H1 (cell line): ENCODE data around the gene CCDC174. TPM values are rescaled to one million over a fixed set of nuclear protein-coding genes. Genes with fewer than 3 reads are reported as not detected.

Experiments
- CTCF ChIA-PET: fragments of 300-600 bp; sonication (Branson Sonifier 250); formaldehyde crosslinking; loops from one replicate; lab custom pipeline; 2021; ENCODE audit not compliant: partially characterized antibody; lab: Charles Lee
- POLR2A ChIA-PET: fragments of 300-600 bp; sonication (Branson Sonifier 250); formaldehyde crosslinking; loops from one replicate; lab custom pipeline; 2021; ENCODE audit warnings: inconsistent platforms; ENCODE audit not compliant: partially characterized antibody; lab: Charles Lee
- DNase-seq, 2 experiments: peaks; one replicate each; pipeline versions ENCODE4 v3.0.0 to v3.0.0-alpha.2; 2010 to 2022; ENCODE audit warnings: low spot score in 2 of 2, low read depth in 1 of 2, mixed read lengths in 1 of 2
- FAIRE-seq: peaks from 2 replicates; lab custom pipeline; 2011; peaks lifted over from hg19 to GRCh38; lab: Jason Lieb, UNC
- H2AFZ ChIP-seq: 2 replicates; pipeline ENCODE4 v1.8.1; 2012; ENCODE audit warnings: low read length, inconsistent platforms
- H2AK5ac ChIP-seq: 2 replicates; pipeline ENCODE4 v1.6.1; 2013; ENCODE audit warnings: low read depth, low read length
- H2BK120ac ChIP-seq: replicated peaks from 2 replicates; pipeline ENCODE3; 2013; ENCODE audit warnings: low read depth, low read length, inconsistent platforms
- H2BK12ac ChIP-seq: 2 replicates; pipeline ENCODE4 v1.6.1; 2013; ENCODE audit warnings: low read depth, low read length
- H2BK15ac ChIP-seq: 2 replicates; pipeline ENCODE4 v1.6.1; 2013; ENCODE audit warnings: low read length
- H2BK20ac ChIP-seq: 2 replicates; pipeline ENCODE4 v1.6.1; 2013; ENCODE audit warnings: low read length
- H2BK5ac ChIP-seq: 2 replicates; pipeline ENCODE4 v1.6.1; 2013; ENCODE audit warnings: low read depth, low read length
- H3K14ac ChIP-seq: 2 replicates; pipeline ENCODE4 v1.6.1; 2013; ENCODE audit warnings: inconsistent platforms; ENCODE audit not compliant: insufficient read length
- H3K18ac ChIP-seq: 2 replicates; pipeline ENCODE4 v1.6.1; 2013; ENCODE audit warnings: low read length; ENCODE audit errors: extremely low read depth
- H3K23ac ChIP-seq: 2 replicates; pipeline ENCODE4 v1.6.1; 2013; ENCODE audit warnings: inconsistent platforms; ENCODE audit not compliant: insufficient read length
- H3K23me2 ChIP-seq: 2 replicates; pipeline ENCODE4 v1.6.1; 2013; ENCODE audit warnings: low read depth, low read length
- H3K27ac ChIP-seq: 2 replicates; pipeline ENCODE4 v1.6.1; 2011; ENCODE audit warnings: low read depth, low read length, inconsistent platforms
- H3K27me3 ChIP-seq, 4 experiments: replicated peaks in 1 of 4; 1 replicate in 1 of 4; 2 replicates in 3 of 4; pipeline versions ENCODE4 v1.6.1 to v1.8.1; 2011 to 2013; ENCODE audit warnings: low read length in 3 of 4, mild to moderate bottlenecking in 3 of 4, inconsistent platforms in 2 of 4, mixed read lengths in 2 of 4, moderate library complexity in 1 of 4; ENCODE audit not compliant: control insufficient read depth in 3 of 4, insufficient read depth in 3 of 4; ENCODE audit errors: extremely low read depth in 1 of 4
- H3K36me3 ChIP-seq, 4 experiments: 2 replicates each; pipeline versions ENCODE4 v1.6.1 to v1.8.1; 2011 to 2013; ENCODE audit warnings: mild to moderate bottlenecking in 4 of 4, low read length in 3 of 4, moderate library complexity in 2 of 4, control low read depth in 1 of 4, inconsistent platforms in 1 of 4; ENCODE audit not compliant: insufficient read depth in 4 of 4, control insufficient read depth in 2 of 4
- H3K4ac ChIP-seq: replicated peaks from 2 replicates; pipeline ENCODE3; 2013; ENCODE audit warnings: low read length, low read depth, mixed read lengths, inconsistent platforms; ENCODE audit not compliant: insufficient read length
- H3K4me1 ChIP-seq, 4 experiments: replicated peaks in 1 of 4; 1 replicate in 1 of 4; 2 replicates in 3 of 4; pipeline versions ENCODE4 v1.6.1 to v1.8.1; 2011 to 2013; ENCODE audit warnings: low read length in 3 of 4, inconsistent platforms in 2 of 4, mixed read lengths in 1 of 4; ENCODE audit not compliant: insufficient read depth in 4 of 4, control insufficient read depth in 3 of 4
- H3K4me2 ChIP-seq, 2 experiments: 2 replicates each; pipeline versions ENCODE4 v1.6.1 to v1.8.1; 2011 to 2013; ENCODE audit warnings: low read depth in 2 of 2, low read length in 2 of 2, control low read depth in 1 of 2, inconsistent platforms in 1 of 2, mild to moderate bottlenecking in 1 of 2; ENCODE audit not compliant: insufficient read depth in 1 of 2
- H3K4me3 ChIP-seq, 4 experiments: fragments of 200-600, 300-600 bp in 1 of 4; sonication (generic), shearing (Covaris generic), sonication (Bioruptor Twin) in 1 of 4; 2 replicates each; pipeline versions ENCODE4 v1.5.1 to v1.8.1; 2011 to 2016; ENCODE audit warnings: low read length in 4 of 4, low read depth in 3 of 4, control low read depth in 2 of 4, inconsistent platforms in 2 of 4, mild to moderate bottlenecking in 2 of 4, mixed read lengths in 1 of 4, moderate library complexity in 1 of 4; ENCODE audit not compliant: insufficient read depth in 2 of 4; ENCODE audit errors: extremely low read depth in 1 of 4
- H3K56ac ChIP-seq: replicated peaks from 2 replicates; pipeline ENCODE3; 2013; ENCODE audit warnings: low read depth, mild to moderate bottlenecking, mixed read lengths, low read length, inconsistent platforms; ENCODE audit not compliant: insufficient read length
- H3K79me1 ChIP-seq: 2 replicates; pipeline ENCODE4 v1.6.1; 2013; ENCODE audit warnings: low read depth, low read length, control low read depth
- H3K79me2 ChIP-seq, 2 experiments: 2 replicates each; pipeline versions ENCODE4 v1.6.1 to v1.8.1; 2012 to 2013; ENCODE audit warnings: low read length in 2 of 2, mild to moderate bottlenecking in 2 of 2, inconsistent platforms in 1 of 2; ENCODE audit not compliant: insufficient read depth in 2 of 2, control insufficient read depth in 1 of 2
- H3K9ac ChIP-seq, 4 experiments: replicated peaks in 1 of 4; 1 replicate in 1 of 4; 2 replicates in 3 of 4; pipeline versions ENCODE4 v1.6.1 to v1.8.1; 2011 to 2013; ENCODE audit warnings: low read depth in 3 of 4, low read length in 3 of 4, control low read depth in 2 of 4, mild to moderate bottlenecking in 2 of 4, moderate library complexity in 2 of 4, inconsistent platforms in 1 of 4; ENCODE audit errors: extremely low read depth in 1 of 4
- H3K9me3 ChIP-seq, 2 experiments: 2 replicates each; pipeline versions ENCODE4 v1.6.1 to v1.8.1; 2012 to 2013; ENCODE audit warnings: mild to moderate bottlenecking in 2 of 2, moderate library complexity in 2 of 2, control low read depth in 1 of 2, inconsistent platforms in 1 of 2, low read depth in 1 of 2, low read length in 1 of 2, mixed read lengths in 1 of 2; ENCODE audit not compliant: insufficient read depth in 2 of 2
- H4K20me1 ChIP-seq, 2 experiments: replicated peaks in 1 of 2; 2 replicates each; pipeline versions ENCODE3 to v1.8.1; 2011 to 2013; ENCODE audit warnings: inconsistent platforms in 2 of 2, low read length in 2 of 2, mild to moderate bottlenecking in 1 of 2; ENCODE audit not compliant: insufficient read depth in 2 of 2, control insufficient read depth in 1 of 2
- H4K5ac ChIP-seq: 2 replicates; pipeline ENCODE4 v1.6.1; 2013; ENCODE audit warnings: low read length, low read depth, mixed read lengths, inconsistent platforms; ENCODE audit not compliant: insufficient read length
- H4K8ac ChIP-seq: 2 replicates; pipeline ENCODE4 v1.8.0; 2013; ENCODE audit warnings: mild to moderate bottlenecking, moderate library complexity, low read length, inconsistent platforms; ENCODE audit not compliant: insufficient read depth; ENCODE audit errors: extremely low read depth
- H4K91ac ChIP-seq: replicated peaks from 2 replicates; pipeline ENCODE3; 2013; ENCODE audit warnings: low read length, mixed read lengths, inconsistent platforms; ENCODE audit not compliant: insufficient read length
- BCL11A ChIP-seq, 2 experiments: IDR thresholded peaks; one replicate each; pipeline ENCODE4 v1.6.1; 2011; ENCODE audit warnings: low read depth in 2 of 2, low read length in 2 of 2, mild to moderate bottlenecking in 2 of 2
- CBX5 ChIP-seq: fragments of 300-800, 300-1000 bp; sonication (generic); IDR thresholded peaks from 2 replicates; pipeline ENCODE4 v1.7.1; 2016; ENCODE audit warnings: antibody characterized with exemption, low read length, low read depth
- GTF2F1 ChIP-seq: IDR thresholded peaks from 2 replicates; pipeline ENCODE4 v1.6.1; 2012; ENCODE audit warnings: low read depth, low read length, improper control_type of control experiment, borderline replicate concordance
- HDAC6 ChIP-seq: IDR thresholded peaks from one replicate; pipeline ENCODE4 v1.7.1; 2012; ENCODE audit warnings: low read depth, mild to moderate bottlenecking, inconsistent platforms, low read length, moderate library complexity
- NANOG ChIP-seq: IDR thresholded peaks from 2 replicates; pipeline ENCODE4 v1.6.1; 2011; ENCODE audit warnings: low read length, low read depth, mild to moderate bottlenecking, inconsistent platforms; ENCODE audit not compliant: insufficient read depth, poor library complexity, severe bottlenecking
- POU5F1 ChIP-seq: IDR thresholded peaks from 2 replicates; pipeline ENCODE4 v1.6.1; 2011; ENCODE audit warnings: low read depth, mild to moderate bottlenecking, low read length, moderate library complexity
- RFX5 ChIP-seq: IDR thresholded peaks from 2 replicates; pipeline ENCODE4 v1.6.1; 2011; ENCODE audit warnings: low read depth, low read length, improper control_type of control experiment, borderline replicate concordance
- SRF ChIP-seq: IDR thresholded peaks from 2 replicates; pipeline ENCODE4 v1.6.1; 2011; ENCODE audit warnings: mild to moderate bottlenecking, low read depth, low read length, moderate library complexity
- YY1 ChIP-seq: IDR thresholded peaks from 2 replicates; pipeline ENCODE4 v1.6.1; 2011; ENCODE audit warnings: low read depth, mild to moderate bottlenecking, low read length
- ZNF274 ChIP-seq: IDR thresholded peaks from 2 replicates; pipeline ENCODE4 v1.7.0; 2012; ENCODE audit warnings: low read length, borderline replicate concordance; ENCODE audit errors: extremely low read depth
- WGBS, 2 experiments: shearing (Covaris generic) in 1 of 2; methylation state at CpG; one replicate each; pipeline versions ENCODE4 v1.1.6 to v1.1.7; 2013 to 2015; ENCODE audit warnings: low lambda C conversion rate in 2 of 2, mixed read lengths in 2 of 2, inconsistent platforms in 1 of 2, low coverage in 1 of 2, missing lambda C conversion rate in 1 of 2; ENCODE audit not compliant: insufficient replicate concordance in 2 of 2, insufficient coverage in 1 of 2, insufficient read length in 1 of 2; ENCODE audit errors: extremely low coverage in 1 of 2, missing lambda C conversion rate in 1 of 2; 5-methylcytosine and 5-hydroxymethylcytosine counted together
- polyA plus RNA-seq, 7 experiments: library from polyadenylated mRNA; depleted of rRNA in 3 of 7; stranded (reverse) in 5 of 7; unstranded in 2 of 7; fragments of >200 nt in 5 of 7; fragments of 200-250 nt in 2 of 7; gene quantifications; 1 replicate in 5 of 7; 2 replicates in 1 of 7; 4 replicates in 1 of 7; pipeline versions ENCODE4 v1.2.1 to v1.2.3, GENCODE V29; 2011 to 2013; ENCODE audit warnings: missing spikeins in 2 of 7, mixed read lengths in 2 of 7
- total RNA-seq: library from RNA; stranded (reverse); fragmentation: NEBNext Ultra II Directional; extraction: Animal tissue kit (Norgen Biotek cat#: 25700); gene quantifications from 2 replicates; pipeline ENCODE4 v1.2.1, GENCODE V29; 2021
- TF ChIP-seq, protein P1 (sequence below): IDR thresholded peaks from 2 replicates; pipeline ENCODE4 v1.6.1; 2012; ENCODE audit warnings: inconsistent platforms
- TF ChIP-seq, protein P2 (sequence below): IDR thresholded peaks from 2 replicates; pipeline ENCODE4 v1.6.1; 2011; ENCODE audit warnings: low read length, improper control_type of control experiment

CCDC174 gene
- total and polyA plus RNA-seq, 2 of the 8 experiments (the other 6 are each of a cell fraction or from before 2014, with no cell fraction given): 3.5 to 11.9 TPM

DNA sequence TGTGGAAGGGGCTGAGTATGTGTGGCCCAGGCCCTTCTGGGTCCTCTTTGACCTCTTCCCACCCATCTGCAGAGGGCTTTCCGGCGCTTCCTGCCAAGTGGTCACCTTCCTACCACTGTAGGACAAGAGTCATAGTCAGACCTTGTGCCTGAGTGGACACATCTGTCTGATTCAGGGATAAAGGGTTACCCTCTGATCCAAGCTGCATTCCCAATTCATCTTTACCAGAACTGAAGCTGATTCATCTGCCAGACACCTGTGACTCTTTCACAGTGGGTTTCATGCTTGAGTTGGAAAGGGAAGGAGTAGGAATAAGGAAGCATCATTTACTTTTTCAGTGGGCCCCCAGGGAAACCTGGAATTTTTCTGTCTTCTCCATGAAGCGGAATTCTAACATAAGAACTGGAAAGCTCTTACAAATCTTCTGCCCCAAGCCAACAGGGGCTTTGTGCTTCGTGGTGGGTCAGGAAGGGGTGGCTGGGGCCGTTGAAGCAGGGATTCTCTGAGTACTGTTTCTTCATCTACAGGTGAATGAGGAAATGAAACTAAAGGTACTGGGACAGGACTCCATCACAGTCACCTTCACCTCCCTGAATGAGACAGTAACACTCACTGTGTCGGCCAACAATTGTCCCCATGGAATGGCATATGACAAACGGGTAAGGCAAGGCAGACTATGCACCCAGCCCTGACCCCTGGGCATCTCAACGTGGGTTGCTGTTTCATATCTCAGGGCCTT lies 69.7 kb downstream of the CCDC174 start:
- H2BK12ac ChIP-seq: no peak overlapping the region
- 74% methylated on average over 8 of the region's 8 CpGs; no CpG with 5 or more reads in 1 of the 2 experiments for WGBS, 2 experiments
- no peaks in the 10 kb centered on the region for H3K23me2 ChIP-seq
- H4K8ac ChIP-seq: no peak overlapping the region
- no peak overlapping the region for H4K91ac ChIP-seq
- H2AFZ ChIP-seq: no peak overlapping the region
- no peak for DNase-seq
- no peaks in the 10 kb centered on the region for H4K20me1 ChIP-seq
- H3K4ac ChIP-seq: no peak overlapping the region
- no peaks in the 10 kb centered on the region for H3K79me2 ChIP-seq
- no peak overlapping the region for H3K4me3 ChIP-seq
- no peak overlapping the region for H3K14ac ChIP-seq
- H4K5ac ChIP-seq: no peak overlapping the region
- no peak overlapping the region for H3K4me2 ChIP-seq
- H3K23ac ChIP-seq: no peak overlapping the region
- H2AK5ac ChIP-seq: no peak overlapping the region
- FAIRE-seq: no peak
- no peak overlapping the region for H2BK15ac ChIP-seq
- CTCF ChIA-PET: interaction anchor here (0.7 to 1.4 kb wide), 4 partner anchors 60 to 143 kb away, joined by 3 to 5 read pairs (median 4); no protein-coding TSS in a partner anchor
- POLR2A ChIA-PET: no interaction called here
- no peak overlapping the region for H3K18ac ChIP-seq
- no peaks in the 10 kb centered on the region for H3K79me1 ChIP-seq
- H3K36me3 ChIP-seq: no peaks in the 10 kb centered on the region
- H3K9me3 ChIP-seq: no peaks in the 10 kb centered on the region
- H3K56ac ChIP-seq: no peak overlapping the region
- no peak overlapping the region for H2BK5ac ChIP-seq
- no peaks in the 10 kb centered on the region for H3K4me1 ChIP-seq
- H3K9ac ChIP-seq: no peak overlapping the region
- no peaks in the 10 kb centered on the region for H3K27me3 ChIP-seq
- no peak overlapping the region for H2BK20ac ChIP-seq
- no peak overlapping the region for H3K27ac ChIP-seq
- H2BK120ac ChIP-seq: no peak overlapping the region
- TF ChIP-seq POU5F1: no peak
- TF ChIP-seq BCL11A (IDR thresholded peaks at IDR 0.05; ENCODE audit: low read depth in 2 of 2, low read length in 2 of 2): no peak
- TF ChIP-seq RFX5: no peak
- TF ChIP-seq, protein P1, sequence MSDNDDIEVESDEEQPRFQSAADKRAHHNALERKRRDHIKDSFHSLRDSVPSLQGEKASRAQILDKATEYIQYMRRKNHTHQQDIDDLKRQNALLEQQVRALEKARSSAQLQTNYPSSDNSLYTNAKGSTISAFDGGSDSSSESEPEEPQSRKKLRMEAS: no peak
- TF ChIP-seq SRF: no peak
- TF ChIP-seq CBX5: no peak
- no peak for TF ChIP-seq YY1
- TF ChIP-seq ZNF274: no peak
- no peak for TF ChIP-seq HDAC6
- no peak for TF ChIP-seq NANOG
- TF ChIP-seq GTF2F1: no peak
- TF ChIP-seq, protein P2, sequence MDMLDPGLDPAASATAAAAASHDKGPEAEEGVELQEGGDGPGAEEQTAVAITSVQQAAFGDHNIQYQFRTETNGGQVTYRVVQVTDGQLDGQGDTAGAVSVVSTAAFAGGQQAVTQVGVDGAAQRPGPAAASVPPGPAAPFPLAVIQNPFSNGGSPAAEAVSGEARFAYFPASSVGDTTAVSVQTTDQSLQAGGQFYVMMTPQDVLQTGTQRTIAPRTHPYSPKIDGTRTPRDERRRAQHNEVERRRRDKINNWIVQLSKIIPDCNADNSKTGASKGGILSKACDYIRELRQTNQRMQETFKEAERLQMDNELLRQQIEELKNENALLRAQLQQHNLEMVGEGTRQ: no peak
